ENCODE measurements around the gene NBAS.

DNA sequence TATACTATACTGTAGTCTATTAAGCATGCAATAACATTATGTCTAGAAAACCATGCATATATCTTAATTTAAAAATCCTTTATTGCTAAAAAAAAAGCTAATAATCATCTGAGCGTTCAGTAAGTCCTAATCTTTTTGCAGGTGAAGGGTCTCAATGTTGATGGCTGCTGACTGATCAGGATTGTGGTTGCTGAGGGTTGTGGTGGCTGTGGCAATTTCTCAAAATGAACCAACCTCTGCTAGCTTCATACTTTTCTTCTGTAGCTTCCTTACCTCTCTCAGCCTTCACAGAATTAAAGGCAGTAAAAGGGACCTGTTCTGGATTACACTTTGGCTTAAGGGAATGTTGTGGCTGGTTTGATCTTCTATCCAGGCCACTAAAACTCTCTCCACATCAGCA, 235.8 kb downstream of the NBAS start:
- no peak for TF ChIP-seq CTCF (conservative IDR thresholded peaks at IDR 0.05)
- TF ChIP-seq EZH2 (IDR thresholded peaks at IDR 0.05; ENCODE audit: low read depth) = no peak
